KMS-11 (cell line): Measurements from ENCODE around the gene TBC1D13.

ENCODE experiments used
- H2AFZ ChIP-seq: fragments of 200-600 bp; sonication (generic); 2 replicates; pipeline ENCODE4 v1.6.1; 2016; ENCODE audit warnings: antibody characterized with exemption, mixed run types, low read depth
- H3K27ac ChIP-seq: fragments of 200-600 bp; sonication (generic); 2 replicates; pipeline ENCODE4 v1.6.1; 2016; ENCODE audit warnings: mild to moderate bottlenecking, mixed run types
- H3K27me3 ChIP-seq: fragments of 200-600 bp; sonication (generic); 2 replicates; pipeline ENCODE4 v1.6.1; 2017; ENCODE audit warnings: mild to moderate bottlenecking, low read depth, mixed run types, moderate library complexity; ENCODE audit not compliant: insufficient read depth
- H3K36me3 ChIP-seq: fragments of 200-600 bp; sonication (generic); 2 replicates; pipeline ENCODE4 v1.6.1; 2017; ENCODE audit warnings: mild to moderate bottlenecking, mixed run types; ENCODE audit not compliant: insufficient read depth
- H3K4me1 ChIP-seq: fragments of 200-600 bp; sonication (generic); 2 replicates; pipeline ENCODE4 v1.6.1; 2016; ENCODE audit warnings: mild to moderate bottlenecking, low read depth, mixed run types; ENCODE audit not compliant: poor library complexity, severe bottlenecking
- H3K4me2 ChIP-seq: fragments of 200-600 bp; sonication (generic); 2 replicates; pipeline ENCODE4 v1.7.0; 2016; ENCODE audit warnings: mild to moderate bottlenecking, mixed run types
- H3K4me3 ChIP-seq: fragments of 200-600 bp; sonication (generic); IDR thresholded peaks from 2 replicates; pipeline ENCODE4 v1.6.1; 2017; ENCODE audit warnings: low read depth, low read length, mixed read lengths; ENCODE audit not compliant: insufficient read depth
- H3K79me2 ChIP-seq: fragments of 200-600 bp; sonication (generic); 2 replicates; pipeline ENCODE4 v1.6.1; 2016; ENCODE audit warnings: low read depth, mixed run types; ENCODE audit not compliant: insufficient read depth
- H3K9ac ChIP-seq: fragments of 200-600 bp; sonication (generic); 2 replicates; pipeline ENCODE4 v1.6.1; 2016; ENCODE audit warnings: mild to moderate bottlenecking, mixed run types
- H4K20me1 ChIP-seq: fragments of 200-600 bp; sonication (generic); 2 replicates; pipeline ENCODE4 v1.6.1; 2016; ENCODE audit warnings: mild to moderate bottlenecking, mixed run types; ENCODE audit not compliant: insufficient read depth
- CTCF ChIP-seq: fragments of 200-600 bp; sonication (generic); conservative IDR thresholded peaks from 2 replicates; pipeline ENCODE4 v1.6.1; 2017; ENCODE audit warnings: low read depth, mild to moderate bottlenecking, antibody characterized with exemption, low read length, moderate library complexity, mixed read lengths

The TBC1D13 gene

GRCh38 chr9:128798896-128799295 lies 11.8 kb downstream of the TBC1D13 start:
- Histone ChIP-seq H3K4me1 (no peaks in the 10 kb centered on the region), H3K4me2 (no peak overlapping the region), H3K27me3 (no peaks in the 10 kb centered on the region), H2AFZ (no peak overlapping the region), H3K4me3 (no peak overlapping the region), H3K36me3 (no peaks in the 10 kb centered on the region; the same call in 1 of the 2 replicates), H3K9ac (no peak overlapping the region), H3K27ac (no peak overlapping the region), H3K79me2 (no peaks in the 10 kb centered on the region), H4K20me1 (no peaks in the 10 kb centered on the region)
- TF ChIP-seq CTCF, result no peak

- Histone ChIP-seq H3K27ac (no peak overlapping the region), H3K9ac (no peak overlapping the region), H3K36me3 (no peaks in the 10 kb centered on the region; the same call in 1 of the 2 replicates), H3K4me2 (no peak overlapping the region), H2AFZ (no peak overlapping the region), H4K20me1 (no peaks in the 10 kb centered on the region), H3K79me2 (no peaks in the 10 kb centered on the region), H3K4me1 (no peaks in the 10 kb centered on the region), H3K27me3 (no peaks in the 10 kb centered on the region), H3K4me3 (no peak overlapping the region)
- TF ChIP-seq CTCF, result no peak
Observed at GRCh38 chr9:128800061-128800460, 13.0 kb downstream of the TBC1D13 start.

GRCh38 chr9:128802482-128802881 lies 15.4 kb downstream of the TBC1D13 start:
- no peaks in the 10 kb centered on the region for H4K20me1 ChIP-seq
- H3K27me3 ChIP-seq, result no peaks in the 10 kb centered on the region
- no peak for TF ChIP-seq CTCF
- no peak overlapping the region for H2AFZ ChIP-seq
- H3K9ac ChIP-seq, result no peak overlapping the region
- H3K4me3 ChIP-seq, result no peak overlapping the region
- no peaks in the 10 kb centered on the region; the same call in 1 of the 2 replicates for H3K36me3 ChIP-seq
- no peak overlapping the region for H3K4me2 ChIP-seq
- H3K27ac ChIP-seq, result no peak overlapping the region
- H3K4me1 ChIP-seq, result no peaks in the 10 kb centered on the region
- no peaks in the 10 kb centered on the region for H3K79me2 ChIP-seq

- Histone ChIP-seq H3K27ac (no peak overlapping the region), H3K36me3 (no peaks in the 10 kb centered on the region; the same call in 1 of the 2 replicates), H3K4me3 (no peak overlapping the region), H3K4me1 (no peaks in the 10 kb centered on the region), H2AFZ (no peak overlapping the region), H4K20me1 (no peaks in the 10 kb centered on the region), H3K27me3 (no peaks in the 10 kb centered on the region), H3K79me2 (no peaks in the 10 kb centered on the region), H3K9ac (no peak overlapping the region), H3K4me2 (no peak overlapping the region)
- no peak for TF ChIP-seq CTCF
Observed at GRCh38 chr9:128805661-128806060, 18.6 kb downstream of the TBC1D13 start.
